GM19025 (cell line): ENCODE data around the gene SETD1A.
A peak's percentile ranks its signal among the peaks of the same experiment; 100 is the strongest.
"Not testable (repeated sequence)": the region's sequence is repeated elsewhere in the genome, so short reads cannot be mapped to it uniquely, and the experiment has no call there.

Source experiments
- ATAC-seq: cut with Tn5 transposase; IDR thresholded peaks from one replicate; pipeline ENCODE4 v1.9.1; 2021; ENCODE audit warnings: mild to moderate bottlenecking, low read depth, moderate library complexity; ENCODE audit not compliant: unreplicated experiment

The SETD1A gene

GRCh38 chr16:31010585-31011325, 53.2 kb downstream of the SETD1A start, which contains the start of gene STX1B:
Gene STX1B (minus strand): TSS chr16:31010638. CDS start chr16:31010396, 242 bp downstream.
- no peak for ATAC-seq

DNA sequence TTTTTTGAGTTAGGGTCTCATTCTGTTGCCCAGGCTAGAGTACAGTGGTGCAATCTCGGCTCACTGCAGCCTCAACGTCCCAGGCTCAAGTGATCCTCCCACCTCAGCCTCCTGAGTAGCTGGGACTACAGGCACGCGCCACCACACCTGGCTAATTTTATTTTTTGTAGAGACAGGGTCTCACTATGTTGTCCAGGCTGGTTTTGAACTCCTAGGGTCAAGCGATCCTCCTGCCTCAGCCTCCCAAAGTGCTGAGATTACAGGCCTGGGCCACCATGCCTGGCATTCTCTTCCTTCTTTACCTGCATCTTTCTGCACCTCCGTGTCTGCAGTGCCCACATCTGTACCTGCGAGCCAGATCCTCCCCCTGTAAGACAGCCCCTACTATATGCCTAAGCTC, 54.3 kb downstream of the SETD1A start:
- ATAC-seq: not testable (repeated sequence)

DNA sequence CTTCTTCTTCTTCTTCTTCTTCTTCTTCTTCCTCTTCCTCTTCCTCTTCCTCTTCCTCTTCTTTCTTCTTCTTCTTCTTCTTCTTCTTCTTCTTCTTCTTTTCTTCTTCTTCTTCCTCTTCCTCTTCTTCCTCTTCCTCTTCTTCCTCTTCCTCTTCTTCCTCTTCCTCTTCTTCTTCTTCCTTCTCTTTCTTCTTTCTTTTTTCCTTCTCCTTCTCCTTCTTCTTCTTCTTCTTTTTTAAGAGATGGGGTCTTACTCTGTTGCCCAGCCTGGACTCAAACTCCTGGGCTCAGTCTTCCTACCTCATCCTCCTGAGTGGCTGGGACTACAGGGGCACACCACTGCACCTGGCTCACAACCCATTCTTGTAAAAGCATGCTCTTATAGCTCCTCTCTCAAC, 55.7 kb downstream of the SETD1A start:
- not testable (repeated sequence) for ATAC-seq

DNA sequence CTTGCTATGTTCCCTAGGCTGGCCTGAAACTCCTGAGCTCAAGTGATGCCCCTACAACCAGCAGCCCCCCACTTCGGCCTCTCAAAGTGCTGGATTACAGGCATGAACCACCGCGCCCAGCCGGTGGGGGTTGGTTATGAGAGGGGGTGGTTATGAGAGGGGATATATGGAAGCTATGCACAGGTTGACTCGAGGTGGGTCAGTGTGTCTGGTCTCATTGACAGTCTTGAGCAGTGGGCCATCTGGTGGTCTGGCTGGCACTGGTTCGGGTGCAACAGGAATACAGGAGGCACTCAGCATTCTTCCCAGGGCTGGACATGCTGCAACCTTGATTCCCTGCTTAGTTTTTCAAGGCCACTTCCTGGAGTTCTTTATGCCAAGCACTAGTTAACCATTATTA, 58.5 kb downstream of the SETD1A start:
- no peak for ATAC-seq

GRCh38 chr16:31017756-31018155, 60.2 kb downstream of the SETD1A start:
- not testable (repeated sequence) for ATAC-seq

- ATAC-seq: no peak
Observed at GRCh38 chr16:31020536-31020935, 63.0 kb downstream of the SETD1A start.

- no peak for ATAC-seq
Observed at GRCh38 chr16:31022544-31023251, 65.1 kb downstream of the SETD1A start.

GRCh38 chr16:31023252-31023602, 65.7 kb downstream of the SETD1A start:
- ATAC-seq: no peak

DNA sequence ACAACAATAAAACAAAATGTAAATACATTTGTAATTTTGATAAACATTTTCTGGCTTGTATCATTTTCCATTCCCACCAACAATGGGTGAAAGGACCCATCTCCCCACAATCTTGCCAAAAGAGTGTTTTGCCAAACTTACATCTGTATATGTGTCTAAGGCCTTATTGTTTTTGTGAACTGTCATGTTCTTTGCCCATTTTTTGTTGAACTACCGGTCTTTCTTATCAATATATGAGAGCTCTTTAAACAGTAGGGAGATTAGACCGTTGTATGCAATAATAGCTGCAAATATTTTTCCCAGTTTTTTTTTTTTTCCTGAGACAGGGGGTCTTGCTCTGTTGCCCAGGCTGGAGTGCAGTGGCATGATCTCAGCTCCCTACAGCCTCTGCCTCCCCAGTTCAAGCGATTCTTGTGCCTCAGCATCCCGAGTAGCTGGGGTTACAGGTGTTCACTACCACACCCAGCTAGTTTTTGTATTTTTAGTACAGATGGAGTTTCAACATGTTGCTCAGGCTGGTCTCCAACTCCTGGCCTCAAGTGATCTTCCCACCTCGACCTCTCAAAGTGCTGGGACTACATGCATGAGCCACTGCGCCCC, 66.2 kb downstream of the SETD1A start:
- no peak for ATAC-seq

DNA sequence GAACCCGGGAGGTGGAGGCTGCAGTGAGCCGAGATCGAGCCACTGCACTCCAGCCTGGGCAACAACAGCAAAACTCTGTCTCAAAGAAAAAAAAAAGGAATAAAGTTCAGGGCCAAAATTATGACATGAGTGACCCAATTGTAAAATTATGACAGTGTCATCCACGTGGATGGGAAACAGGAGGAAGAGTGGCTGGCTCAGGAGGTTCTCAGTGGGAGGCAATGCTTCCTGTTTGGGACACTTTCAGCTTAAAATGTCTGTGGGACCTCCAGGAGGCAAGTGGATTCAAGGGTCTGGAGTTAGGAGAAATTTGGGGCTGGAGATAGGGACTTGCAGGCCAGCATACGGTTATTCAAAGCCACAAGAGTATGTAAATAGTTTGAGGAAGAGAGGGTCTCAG, 67.8 kb downstream of the SETD1A start:
- ATAC-seq: no peak

DNA sequence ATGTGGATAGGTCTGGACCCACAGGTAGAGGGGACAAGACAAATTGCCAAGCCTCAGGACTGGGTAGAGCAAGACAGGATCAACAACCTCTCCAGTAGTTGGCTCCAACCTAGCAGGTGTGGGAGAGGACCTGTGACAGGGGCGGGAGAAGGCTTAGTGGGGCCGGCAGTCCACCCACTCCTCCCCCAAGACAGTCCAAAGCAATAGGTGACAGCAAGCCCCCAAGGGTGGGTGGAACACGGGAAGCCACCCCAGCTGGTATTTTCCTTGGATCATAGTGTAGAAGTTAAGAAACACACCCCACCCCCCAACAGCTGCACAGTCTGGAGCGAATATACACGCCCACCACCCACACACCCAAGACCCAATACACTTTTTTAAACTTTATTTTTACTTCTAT, 71.7 kb downstream of the SETD1A start:
- no peak for ATAC-seq

- ATAC-seq: no peak
Observed at GRCh38 chr16:31031276-31031675, 73.7 kb downstream of the SETD1A start.

DNA sequence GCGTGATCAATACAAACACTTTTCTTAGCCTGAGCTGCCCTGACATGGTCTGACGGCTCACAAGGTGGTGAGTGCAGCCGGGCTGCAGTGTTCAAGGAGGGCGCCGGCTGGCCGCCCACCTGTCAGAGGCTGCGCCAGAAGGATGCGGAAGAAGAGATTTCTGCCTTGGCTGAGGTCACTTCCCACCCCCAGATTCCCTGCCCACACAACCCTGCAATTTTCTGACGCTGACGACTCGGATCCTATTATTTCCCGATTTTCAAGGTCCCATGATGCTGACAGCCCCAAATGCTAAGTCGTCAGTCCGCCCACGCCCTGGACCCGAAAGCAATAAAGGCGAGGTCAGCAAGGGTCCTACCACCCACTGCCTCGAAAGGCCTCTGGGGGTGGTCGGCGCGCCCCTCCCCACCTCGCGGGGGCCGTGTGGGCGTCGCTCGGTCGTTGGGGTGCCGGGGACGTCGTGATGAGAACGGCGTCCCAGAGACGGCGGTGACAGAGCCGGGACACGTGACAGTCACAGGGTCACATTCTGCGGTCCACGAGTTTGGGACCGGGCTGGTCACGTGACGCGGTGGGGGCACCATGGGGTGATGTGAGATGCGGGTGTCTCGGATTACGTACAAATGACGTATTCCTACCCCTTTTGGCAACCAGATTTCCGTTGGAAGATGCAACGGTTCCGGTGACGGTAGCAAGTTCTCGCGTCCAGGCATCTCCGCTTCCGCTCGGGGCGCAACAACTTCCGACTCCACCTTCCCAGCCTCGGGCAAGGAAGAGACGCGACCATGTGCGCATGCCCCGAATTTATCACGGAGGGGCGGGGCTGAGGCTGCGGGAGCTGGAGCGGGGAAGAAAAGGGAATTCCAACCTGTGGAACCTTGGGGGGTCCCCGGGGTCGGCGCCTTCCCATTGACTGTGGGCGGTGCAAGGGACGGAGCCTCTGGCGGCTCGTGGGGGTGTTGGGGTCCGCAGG, 75.5 kb downstream of the SETD1A start, which contains the start of gene STX4:
STX4 (plus strand) TSS at position 823 of the 973 bp plus-strand sequence. CDS start 248 bp downstream, outside the sequence.
- ATAC-seq: peak; percentile 83

GRCh38 chr16:31033709-31034492, 76.3 kb downstream of the SETD1A start:
- ATAC-seq: peak; percentile 35
